Skeletal muscle satellite cell (primary cell): ENCODE results near the gene ITGB5.

Experiments used
- H3K27me3 ChIP-seq: 2 replicates; pipeline ENCODE4 v1.7.0; 2013; ENCODE audit warnings: low read length; ENCODE audit not compliant: control insufficient read depth, insufficient read depth
- H3K36me3 ChIP-seq: 2 replicates; pipeline ENCODE4 v1.7.0; 2013; ENCODE audit warnings: mild to moderate bottlenecking, control low read depth, low read length; ENCODE audit not compliant: insufficient read depth
- H3K4me1 ChIP-seq: 2 replicates; pipeline ENCODE4 v1.7.0; 2013; ENCODE audit warnings: low read length; ENCODE audit not compliant: control insufficient read depth, insufficient read depth
- H3K4me2 ChIP-seq: 2 replicates; pipeline ENCODE4 v1.7.0; 2013; ENCODE audit warnings: mild to moderate bottlenecking, low read length
- H3K4me3 ChIP-seq: 2 replicates; pipeline ENCODE4 v1.7.0; 2013; ENCODE audit warnings: low read length
- H3K9ac ChIP-seq: 2 replicates; pipeline ENCODE4 v1.7.0; 2013; ENCODE audit warnings: mild to moderate bottlenecking, low read depth, low read length, moderate library complexity
- H3K9me3 ChIP-seq: replicated peaks from 2 replicates; pipeline ENCODE4 v1.7.0; 2013; ENCODE audit warnings: mild to moderate bottlenecking, control low read depth, low read length

The ITGB5 gene

DNA sequence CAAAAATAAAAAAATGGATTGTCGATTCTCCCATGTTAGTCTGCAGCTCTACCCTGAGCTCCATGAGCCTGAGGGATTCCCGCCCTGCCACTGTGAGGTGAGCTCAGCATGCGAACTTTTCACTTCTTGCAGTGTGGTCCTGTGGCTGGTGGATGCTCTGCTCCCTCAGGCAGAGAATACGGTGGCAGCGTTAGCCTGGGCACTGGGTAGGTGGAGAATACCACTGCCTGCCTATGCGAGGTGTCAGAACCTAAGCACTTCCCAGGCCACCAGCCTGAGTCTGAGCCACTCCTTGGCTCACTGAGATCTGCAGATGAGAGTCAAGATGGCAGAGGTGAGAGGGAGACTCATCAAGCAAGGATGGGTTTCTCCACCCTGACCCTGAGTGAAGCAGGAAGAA, 70.1 kb downstream of the ITGB5 start:
- no peaks in the 10 kb centered on the region for H3K27me3 ChIP-seq
- peaks cover 29% of the 10 kb centered on the region for H3K4me1 ChIP-seq
- H3K4me2 ChIP-seq = no peak overlapping the region
- H3K9ac ChIP-seq = no peak overlapping the region
- H3K36me3 ChIP-seq = peaks cover 60% of the 10 kb centered on the region
- H3K4me3 ChIP-seq = no peak overlapping the region
- H3K9me3 ChIP-seq = no peaks in the 10 kb centered on the region

DNA sequence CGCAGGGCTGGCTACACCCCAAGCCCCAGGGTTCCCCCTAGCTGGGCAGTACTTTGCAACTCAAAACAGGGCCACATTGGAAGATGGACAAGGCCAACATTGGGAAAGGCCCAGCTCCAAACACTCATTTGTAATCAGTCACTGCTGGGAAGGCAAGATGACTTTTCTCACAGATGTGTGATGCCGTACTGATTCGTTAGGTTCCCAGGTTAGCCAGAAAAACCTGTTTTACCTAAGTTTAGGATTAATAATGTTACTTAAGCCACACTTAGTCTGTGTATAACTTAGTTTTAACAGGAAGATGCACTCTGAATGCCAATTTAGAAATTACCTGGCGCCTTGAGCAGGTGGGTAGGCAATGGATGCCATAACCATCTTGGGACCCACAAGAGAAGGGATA, 71.0 kb downstream of the ITGB5 start:
- H3K4me2 ChIP-seq = no peak overlapping the region
- H3K27me3 ChIP-seq = no peaks in the 10 kb centered on the region
- H3K9ac ChIP-seq = no peak overlapping the region
- peaks cover 57% of the 10 kb centered on the region for H3K36me3 ChIP-seq
- no peaks in the 10 kb centered on the region for H3K9me3 ChIP-seq
- H3K4me3 ChIP-seq = no peak overlapping the region
- peaks cover 37% of the 10 kb centered on the region for H3K4me1 ChIP-seq

DNA sequence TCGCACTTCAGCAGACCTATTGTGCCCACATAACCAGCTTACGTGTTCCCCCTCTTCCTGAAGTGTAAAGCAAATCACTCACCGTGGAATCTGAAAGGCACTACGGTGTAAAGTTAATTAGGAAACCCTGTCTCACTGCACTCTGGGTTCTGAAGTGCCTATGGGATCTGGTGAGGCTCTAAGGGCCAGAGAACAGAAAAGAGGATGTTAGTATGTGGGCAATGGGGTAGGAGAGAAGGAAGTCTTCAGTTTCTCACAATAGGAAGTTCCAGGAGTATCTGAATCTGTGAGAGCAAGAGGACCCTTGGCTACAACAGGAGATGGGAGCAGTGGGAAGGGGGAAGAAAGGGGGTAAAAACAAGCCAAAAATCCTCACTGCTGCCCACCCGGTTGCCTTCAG, 71.4 kb downstream of the ITGB5 start:
- Histone ChIP-seq H3K4me2 (no peak overlapping the region), H3K27me3 (no peaks in the 10 kb centered on the region), H3K4me3 (no peak overlapping the region), H3K36me3 (peaks cover 52% of the 10 kb centered on the region), H3K4me1 (peaks cover 42% of the 10 kb centered on the region), H3K9ac (no peak overlapping the region), H3K9me3 (no peaks in the 10 kb centered on the region)

DNA sequence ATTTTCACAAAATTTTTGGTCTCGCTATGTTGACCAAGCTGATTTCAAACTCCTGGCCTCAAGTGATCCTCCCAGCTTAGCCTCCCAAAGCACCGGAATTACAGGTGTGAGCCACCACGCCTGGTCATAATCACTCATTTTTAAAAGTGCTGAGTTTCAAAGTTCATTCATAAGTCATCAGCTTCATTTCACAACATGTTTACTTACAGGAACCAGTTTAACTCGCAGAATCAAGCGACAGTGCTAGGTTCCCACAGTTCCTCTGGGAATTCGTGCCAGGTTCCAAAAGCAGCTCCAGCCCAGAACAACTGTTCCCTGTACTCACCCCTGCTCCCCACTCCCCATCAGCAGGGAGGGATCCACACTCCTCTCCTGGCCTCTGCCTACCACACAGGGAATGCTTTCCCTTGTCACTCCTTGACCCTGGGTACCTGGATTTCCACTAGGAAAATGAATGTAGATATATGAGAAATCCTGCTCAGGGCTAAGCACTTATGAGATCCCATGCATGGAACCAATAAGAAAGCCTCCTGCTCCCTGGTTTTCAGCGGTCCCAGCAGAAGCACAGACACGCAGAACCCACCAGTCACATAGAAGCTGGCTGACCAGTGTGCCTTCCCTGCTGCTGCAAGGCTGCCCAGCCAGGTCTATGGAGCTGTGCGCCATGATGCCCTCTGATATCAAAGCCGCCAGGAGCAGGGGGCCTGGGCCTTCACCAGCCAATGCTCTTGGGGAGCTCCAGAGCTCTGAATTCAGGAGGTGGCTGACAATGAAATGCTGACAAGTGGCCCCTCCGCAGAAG, 72.3 kb downstream of the ITGB5 start:
- Histone ChIP-seq H3K9me3 (no peaks in the 10 kb centered on the region), H3K9ac (no peak overlapping the region), H3K4me2 (no peak overlapping the region), H3K4me3 (no peak overlapping the region), H3K36me3 (peaks cover 47% of the 10 kb centered on the region), H3K27me3 (no peaks in the 10 kb centered on the region), H3K4me1 (peaks cover 44% of the 10 kb centered on the region)

DNA sequence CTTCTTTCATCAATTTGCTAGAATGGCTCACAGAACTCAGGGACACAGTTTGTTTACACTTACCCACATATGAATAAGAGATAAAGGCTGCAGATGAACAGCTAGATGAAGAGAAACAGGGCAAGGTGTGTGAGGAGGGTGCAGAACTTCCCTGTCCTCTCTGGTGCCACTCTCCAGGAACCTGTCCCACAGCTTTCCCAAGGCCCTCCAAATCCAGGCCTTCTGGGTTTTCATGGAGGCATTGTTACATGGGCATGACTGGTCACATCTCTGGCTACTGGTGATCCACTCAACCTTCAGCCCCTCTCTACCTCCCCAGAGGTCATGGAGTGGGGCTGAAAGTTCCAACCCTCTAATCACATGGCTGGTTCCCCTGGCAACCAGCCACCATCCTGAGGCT, 73.6 kb downstream of the ITGB5 start:
- Histone ChIP-seq H3K9ac (peak overlapping the region; percentile 24), H3K27me3 (no peaks in the 10 kb centered on the region), H3K36me3 (peaks cover 51% of the 10 kb centered on the region), H3K4me3 (no peak overlapping the region), H3K9me3 (no peaks in the 10 kb centered on the region), H3K4me2 (peak overlapping the region; percentile 61), H3K4me1 (peaks cover 40% of the 10 kb centered on the region)

DNA sequence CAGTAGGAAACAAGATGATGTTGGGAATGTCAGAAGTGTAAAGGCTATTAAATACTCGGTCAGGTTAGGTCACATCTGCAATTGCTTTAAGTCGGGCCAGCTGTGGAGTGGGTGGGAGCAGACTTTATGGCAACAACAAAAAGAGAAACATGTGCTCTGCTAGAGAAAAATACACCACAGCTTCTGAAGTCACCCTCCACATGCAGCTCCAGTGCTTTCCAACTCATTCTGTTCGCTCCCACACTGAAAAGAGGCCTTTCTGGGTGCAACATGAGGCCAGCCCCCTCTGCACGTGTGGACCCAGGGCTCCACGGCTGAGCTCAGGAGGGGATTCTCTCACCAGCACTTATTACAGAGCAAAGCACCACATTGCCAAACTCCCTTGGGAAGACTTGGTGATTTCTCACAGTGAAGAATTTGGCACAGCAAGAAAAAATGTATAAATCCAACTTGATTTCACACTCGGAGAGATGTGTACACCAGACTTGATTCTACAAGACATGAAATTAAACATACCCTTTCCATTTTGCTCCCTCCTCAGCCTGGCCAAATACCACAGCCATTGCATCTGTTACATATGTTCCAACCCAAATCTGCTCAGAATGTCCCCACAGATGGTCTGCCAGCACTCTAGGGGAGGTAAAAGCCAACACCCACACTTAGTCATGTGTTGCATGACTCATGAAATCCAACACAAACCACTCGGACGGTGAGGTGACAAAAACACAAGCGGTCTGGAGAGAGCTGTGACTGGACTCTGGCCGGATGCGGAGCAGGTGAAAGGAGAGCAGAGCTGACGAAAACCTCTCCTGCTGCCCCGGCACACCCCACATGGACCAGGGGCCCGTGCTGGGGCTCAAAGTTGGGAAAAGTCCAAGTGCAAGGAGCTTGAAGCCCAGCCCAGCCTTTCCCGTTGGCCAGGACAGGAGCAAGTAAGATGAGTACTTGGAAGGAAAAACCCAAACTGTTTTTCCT, 74.6 kb downstream of the ITGB5 start:
- H3K9ac ChIP-seq = peak overlapping the region; percentile 45
- H3K4me2 ChIP-seq = peak overlapping the region; percentile 61
- no peaks in the 10 kb centered on the region for H3K27me3 ChIP-seq
- H3K4me1 ChIP-seq = peaks cover 46% of the 10 kb centered on the region
- peaks cover 49% of the 10 kb centered on the region for H3K36me3 ChIP-seq
- peak overlapping the region; percentile 18 for H3K4me3 ChIP-seq
- H3K9me3 ChIP-seq = no peaks in the 10 kb centered on the region

DNA sequence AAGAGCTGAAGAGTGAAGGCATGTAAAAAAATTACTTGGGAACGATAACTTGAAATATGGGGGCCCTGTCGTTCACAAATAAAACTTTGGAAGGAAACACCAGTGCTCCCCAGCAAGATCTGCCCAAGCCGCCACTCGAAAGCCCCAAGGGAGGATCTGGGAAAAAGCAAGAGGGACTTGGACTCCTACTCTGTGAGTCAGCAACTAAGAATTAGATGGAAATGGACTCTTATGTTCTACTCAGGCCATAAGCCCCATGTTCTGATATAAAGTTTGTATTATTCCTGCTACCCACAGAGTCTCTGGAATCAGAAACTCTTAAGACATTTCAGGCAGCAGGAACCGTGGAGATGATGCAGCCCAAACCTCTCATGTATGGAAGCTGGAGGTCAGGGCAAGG, 75.7 kb downstream of the ITGB5 start:
- Histone ChIP-seq H3K9ac (peak overlapping the region; percentile 45), H3K4me3 (no peak overlapping the region), H3K4me1 (peaks cover 46% of the 10 kb centered on the region), H3K9me3 (no peaks in the 10 kb centered on the region), H3K36me3 (peaks cover 46% of the 10 kb centered on the region), H3K27me3 (no peaks in the 10 kb centered on the region), H3K4me2 (peak overlapping the region; percentile 61)

DNA sequence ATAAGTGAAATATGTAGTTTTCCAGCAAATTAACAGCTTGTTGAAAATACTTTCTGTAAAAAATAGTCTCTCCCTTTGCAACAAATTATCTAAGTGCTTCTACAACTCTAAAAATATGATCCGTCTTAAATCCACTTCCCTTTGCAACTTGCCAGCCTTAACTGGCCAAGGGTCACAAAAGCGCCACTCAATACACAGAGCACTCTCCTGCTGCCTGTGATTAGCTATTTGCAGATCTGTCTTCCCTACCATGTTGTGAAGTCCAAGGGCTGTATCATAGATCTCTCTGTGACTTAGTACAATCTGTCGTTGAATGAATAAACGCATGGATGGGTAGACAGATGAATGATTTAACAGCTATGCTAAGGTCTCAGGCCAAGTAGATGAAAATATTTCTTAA, 76.2 kb downstream of the ITGB5 start:
- H3K27me3 ChIP-seq = no peaks in the 10 kb centered on the region
- H3K9me3 ChIP-seq = no peaks in the 10 kb centered on the region
- H3K4me1 ChIP-seq = peaks cover 46% of the 10 kb centered on the region
- no peak overlapping the region for H3K4me3 ChIP-seq
- no peak overlapping the region for H3K4me2 ChIP-seq
- peaks cover 42% of the 10 kb centered on the region for H3K36me3 ChIP-seq
- H3K9ac ChIP-seq = no peak overlapping the region

DNA sequence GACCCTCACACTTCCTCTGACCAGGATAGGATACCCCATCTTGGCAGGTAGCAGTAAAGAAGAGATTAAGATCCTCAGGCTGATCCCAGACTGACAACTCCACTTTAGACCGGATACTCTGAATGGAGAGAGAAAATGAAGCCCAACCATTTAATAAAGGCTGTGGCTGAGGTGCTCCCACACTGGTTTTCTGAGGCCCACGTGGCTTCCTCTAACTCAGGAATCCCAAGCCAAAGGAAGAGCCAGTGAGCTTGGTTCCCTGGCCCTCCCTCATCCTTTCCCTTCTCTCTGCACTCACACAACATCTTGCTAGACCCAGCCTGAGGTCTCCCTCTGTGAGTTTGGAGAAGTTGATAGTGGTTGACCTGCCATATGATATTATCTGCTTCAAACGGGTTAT, 78.1 kb downstream of the ITGB5 start:
- Histone ChIP-seq H3K36me3 (peaks cover 31% of the 10 kb centered on the region), H3K9ac (no peak overlapping the region), H3K4me3 (no peak overlapping the region), H3K4me2 (no peak overlapping the region), H3K27me3 (no peaks in the 10 kb centered on the region), H3K9me3 (no peaks in the 10 kb centered on the region), H3K4me1 (peaks cover 46% of the 10 kb centered on the region)

DNA sequence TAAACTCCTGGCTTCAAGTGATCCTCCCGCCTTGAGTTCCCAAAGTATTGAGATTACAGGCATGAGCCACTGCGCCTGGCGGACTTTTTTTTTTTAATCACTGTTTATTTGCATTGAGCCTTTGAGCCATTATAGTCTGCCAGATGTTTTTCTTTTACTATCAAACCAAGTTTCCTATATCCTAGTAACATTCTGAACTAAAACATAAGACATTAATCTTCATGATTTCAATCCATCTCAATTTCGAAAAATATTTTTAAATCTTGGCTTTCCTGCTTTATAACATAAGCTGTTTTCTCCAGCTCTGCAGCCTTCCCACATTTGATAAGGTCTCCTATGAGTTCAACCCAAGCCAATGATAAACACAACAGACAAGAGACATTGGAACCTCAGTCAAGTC, 81.5 kb downstream of the ITGB5 start:
- peaks cover 20% of the 10 kb centered on the region for H3K4me1 ChIP-seq
- H3K36me3 ChIP-seq = peaks cover 56% of the 10 kb centered on the region
- H3K4me3 ChIP-seq = no peak overlapping the region
- no peak overlapping the region for H3K4me2 ChIP-seq
- no peak overlapping the region for H3K9ac ChIP-seq
- no peaks in the 10 kb centered on the region for H3K27me3 ChIP-seq
- no peaks in the 10 kb centered on the region for H3K9me3 ChIP-seq

DNA sequence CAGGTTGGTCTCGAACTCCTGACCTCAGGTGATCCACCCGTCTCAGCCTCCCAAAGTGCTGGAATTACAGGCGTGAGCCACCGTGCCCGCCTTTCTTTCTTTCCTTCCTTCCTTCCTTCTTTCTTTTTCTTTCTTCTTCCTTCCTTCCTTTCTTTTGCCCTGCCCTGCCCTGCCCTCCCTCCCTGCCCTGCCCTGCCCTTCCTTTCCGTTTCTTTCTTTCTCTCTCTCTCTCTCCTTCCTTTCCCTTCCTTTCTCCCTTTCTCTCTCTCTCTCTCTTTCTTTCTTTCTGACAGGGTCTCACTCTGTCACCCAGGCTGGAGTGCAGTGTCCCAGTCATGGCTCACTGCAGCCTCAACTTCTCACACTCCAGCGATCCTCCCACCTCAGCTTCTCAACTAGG, 82.3 kb downstream of the ITGB5 start:
- H3K4me2 ChIP-seq = no peak overlapping the region
- no peak overlapping the region for H3K4me3 ChIP-seq
- H3K36me3 ChIP-seq = peaks cover 52% of the 10 kb centered on the region
- peaks cover 21% of the 10 kb centered on the region for H3K4me1 ChIP-seq
- H3K27me3 ChIP-seq = no peaks in the 10 kb centered on the region
- H3K9me3 ChIP-seq = no peaks in the 10 kb centered on the region
- no peak overlapping the region for H3K9ac ChIP-seq
